ENCODE measurements around the gene CFLAR. TPM values are rescaled to one million over a fixed set of nuclear protein-coding genes. Genes with fewer than 3 reads are reported as not detected.

The CFLAR gene
- total RNA-seq, 2 donors from 2014 or later = 92.4 to 141 TPM

- no peak overlapping the region for H3K27ac ChIP-seq
- no peak for DNase-seq (ENCODE audit: low spot score)
- 90% methylated on average over 3 of the region's 3 CpGs for WGBS
- intact Hi-C loops (cut with DNase I) = no loop called here
- no peak overlapping the region for H3K4me3 ChIP-seq
- H3K36me3 ChIP-seq = no peaks in the 10 kb centered on the region
- H3K4me1 ChIP-seq (replicated peaks) = no peaks in the 10 kb centered on the region
- TF ChIP-seq POLR2AphosphoS5 (IDR thresholded peaks at IDR 0.05) = no peak
- TF ChIP-seq CTCF (IDR thresholded peaks at IDR 0.05) = no peak
- TF ChIP-seq POLR2A (IDR thresholded peaks at IDR 0.05) = no peak
- H3K9me3 ChIP-seq = no peaks in the 10 kb centered on the region
- no peaks in the 10 kb centered on the region for H3K27me3 ChIP-seq (replicated peaks; ENCODE audit: insufficient read depth)
Observed at GRCh38 chr2:201205515-201205849, 89.5 kb downstream of the CFLAR start.

- intact Hi-C loops (cut with DNase I) = no loop called here
- Histone ChIP-seq H3K27me3 (replicated peaks; ENCODE audit: insufficient read depth) (no peaks in the 10 kb centered on the region), H3K27ac (no peak overlapping the region), H3K36me3 (no peaks in the 10 kb centered on the region), H3K4me3 (no peak overlapping the region), H3K4me1 (replicated peaks) (no peaks in the 10 kb centered on the region), H3K9me3 (no peaks in the 10 kb centered on the region)
- TF ChIP-seq POLR2A (IDR thresholded peaks at IDR 0.05) (no peak), POLR2AphosphoS5 (IDR thresholded peaks at IDR 0.05) (no peak), CTCF (IDR thresholded peaks at IDR 0.05) (no peak)
- no peak for DNase-seq (ENCODE audit: low spot score)
- WGBS = 84% methylated on average over 12 of the region's 12 CpGs
Observed at GRCh38 chr2:201208563-201209252, 92.7 kb downstream of the CFLAR start.

GRCh38 chr2:201215963-201216362 is 100.0 kb downstream of the CFLAR start:
- TF ChIP-seq CTCF (IDR thresholded peaks at IDR 0.05) (no peak), POLR2AphosphoS5 (IDR thresholded peaks at IDR 0.05) (no peak), POLR2A (IDR thresholded peaks at IDR 0.05) (no peak)
- Histone ChIP-seq H3K9me3 (no peaks in the 10 kb centered on the region), H3K4me1 (replicated peaks) (no peaks in the 10 kb centered on the region), H3K27ac (no peak overlapping the region), H3K27me3 (replicated peaks; ENCODE audit: insufficient read depth) (no peaks in the 10 kb centered on the region), H3K4me3 (no peak overlapping the region), H3K36me3 (no peaks in the 10 kb centered on the region)
- intact Hi-C loops (cut with DNase I) = no loop called here
- no peak for DNase-seq (ENCODE audit: low spot score)
- WGBS = 98% methylated on average over 4 of the region's 4 CpGs

GRCh38 chr2:201216918-201217317 is 101.0 kb downstream of the CFLAR start:
- no peak for DNase-seq (ENCODE audit: low spot score)
- H3K27me3 ChIP-seq (replicated peaks; ENCODE audit: insufficient read depth) = no peaks in the 10 kb centered on the region
- no peak overlapping the region for H3K4me3 ChIP-seq
- H3K4me1 ChIP-seq (replicated peaks) = no peaks in the 10 kb centered on the region
- intact Hi-C loops (cut with DNase I) = no loop called here
- TF ChIP-seq POLR2A (IDR thresholded peaks at IDR 0.05) = no peak
- no peak for TF ChIP-seq POLR2AphosphoS5 (IDR thresholded peaks at IDR 0.05)
- no peak for TF ChIP-seq CTCF (IDR thresholded peaks at IDR 0.05)
- no peaks in the 10 kb centered on the region for H3K36me3 ChIP-seq
- H3K9me3 ChIP-seq = no peaks in the 10 kb centered on the region
- 100% methylated on average over 1 of the region's 1 CpG for WGBS
- no peak overlapping the region for H3K27ac ChIP-seq

GRCh38 chr2:201218780-201219179 is 102.8 kb downstream of the CFLAR start:
- H3K9me3 ChIP-seq = no peaks in the 10 kb centered on the region
- TF ChIP-seq POLR2A (IDR thresholded peaks at IDR 0.05) (no peak), CTCF (IDR thresholded peaks at IDR 0.05) (no peak), POLR2AphosphoS5 (IDR thresholded peaks at IDR 0.05) (no peak)
- intact Hi-C loops (cut with DNase I) = no loop called here

More at GRCh38 chr2:201218780-201219179, 102.8 kb downstream of the CFLAR start:
- Histone ChIP-seq H3K4me3 (no peak overlapping the region), H3K27ac (no peak overlapping the region), H3K4me1 (replicated peaks) (no peaks in the 10 kb centered on the region), H3K36me3 (no peaks in the 10 kb centered on the region), H3K27me3 (replicated peaks; ENCODE audit: insufficient read depth) (no peaks in the 10 kb centered on the region)
- WGBS = 93% methylated on average over 6 of the region's 6 CpGs
- no peak for DNase-seq (ENCODE audit: low spot score)

All from prostate gland (tissue), 2 donors.